GM12878 (cell line): ENCODE data around the gene CDK15.

ENCODE experiments used
- HCFC1 ChIP-seq: fragments of 150-350 bp; IDR thresholded peaks from 2 replicates; pipeline ENCODE4 v1.6.1; 2014; ENCODE audit warnings: low read length
- RFX5 ChIP-seq: IDR thresholded peaks from 2 replicates; pipeline ENCODE4 v1.6.1; 2011; ENCODE audit warnings: low read depth, low read length, improper control_type of control experiment
- SUZ12 ChIP-seq: fragments of 200-600 bp; sonication (generic); IDR thresholded peaks from one replicate; pipeline ENCODE4 v1.6.1; 2018; ENCODE audit warnings: antibody characterized with exemption, mild to moderate bottlenecking; ENCODE audit not compliant: unreplicated experiment

- TF ChIP-seq SUZ12 = no peak
- no peak for TF ChIP-seq HCFC1
- no peak for TF ChIP-seq RFX5
These were observed 132.4 kb downstream of the CDK15 start for GRCh38 chr2:201938781-201939180.
